HG03095 (cell line): ENCODE data around the gene ATP5ME.
A peak's percentile ranks its signal among the peaks of the same experiment; 100 is the strongest.
"Not testable (repeated sequence)": the region's sequence is repeated elsewhere in the genome, so short reads cannot be mapped to it uniquely, and the experiment has no call there.

Experiments
- ATAC-seq: cut with Tn5 transposase; IDR thresholded peaks from one replicate; pipeline ENCODE4 v1.9.1; 2021; ENCODE audit warnings: moderate library complexity; ENCODE audit not compliant: unreplicated experiment

The ATP5ME gene

GRCh38 chr4:671769-672168, 2.3 kb downstream of the ATP5ME start:
- no peak for ATAC-seq

DNA sequence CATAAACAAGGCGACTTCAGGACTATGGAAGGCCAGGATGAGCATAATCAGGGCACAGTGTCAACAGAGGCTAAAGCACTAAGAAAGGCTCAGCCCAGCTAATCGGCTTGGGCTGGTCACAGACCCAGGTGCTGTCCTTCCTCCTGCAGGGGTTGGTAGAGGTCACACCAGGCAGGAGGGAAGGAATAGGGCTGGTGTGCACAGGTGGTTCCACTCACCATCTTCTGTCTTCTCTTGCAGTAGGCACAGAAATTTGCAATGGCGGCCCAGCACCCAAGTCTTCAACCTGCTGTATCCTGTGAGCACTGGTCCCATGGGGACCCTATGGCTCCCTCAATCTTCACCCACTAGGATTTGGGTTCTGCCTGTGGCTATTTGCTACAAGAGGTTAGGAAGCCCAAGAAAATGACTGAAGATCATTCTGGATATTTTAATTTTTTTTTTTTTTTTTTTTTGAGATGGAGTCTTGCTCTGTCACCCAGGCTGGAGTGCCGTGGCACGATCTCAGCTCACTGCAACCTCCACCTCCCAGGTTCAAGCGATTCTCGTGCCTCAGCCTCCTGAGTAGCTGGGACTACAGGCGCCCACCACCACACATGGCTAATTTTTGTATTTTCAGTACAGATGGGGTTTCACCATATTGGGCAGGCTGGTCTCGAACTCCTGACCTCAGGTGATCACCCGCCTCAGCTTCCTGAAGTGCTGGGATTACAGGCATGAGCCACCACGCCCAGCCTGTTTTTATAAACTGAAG, 4.1 kb downstream of the ATP5ME start:
- ATAC-seq = not testable (repeated sequence)

DNA sequence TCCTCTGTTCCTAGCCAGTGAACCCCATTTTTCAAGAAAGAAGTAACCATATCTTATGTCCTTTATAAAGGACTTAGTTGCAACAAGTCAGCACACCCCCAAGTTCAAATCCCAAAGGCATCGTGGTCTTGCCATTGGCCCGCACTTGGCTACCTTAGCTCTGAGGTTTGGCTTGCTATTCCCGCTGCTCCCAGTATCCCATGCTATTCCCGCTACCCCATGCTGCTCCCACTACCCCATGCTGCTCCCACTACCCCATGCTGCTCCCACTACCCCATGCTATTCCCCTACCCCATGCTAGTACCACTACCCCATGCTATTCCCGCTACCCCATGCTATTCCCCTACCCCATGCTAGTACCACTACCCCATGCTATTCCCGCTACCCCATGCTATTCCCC, 5.9 kb downstream of the ATP5ME start:
- ATAC-seq = not testable (repeated sequence)

DNA sequence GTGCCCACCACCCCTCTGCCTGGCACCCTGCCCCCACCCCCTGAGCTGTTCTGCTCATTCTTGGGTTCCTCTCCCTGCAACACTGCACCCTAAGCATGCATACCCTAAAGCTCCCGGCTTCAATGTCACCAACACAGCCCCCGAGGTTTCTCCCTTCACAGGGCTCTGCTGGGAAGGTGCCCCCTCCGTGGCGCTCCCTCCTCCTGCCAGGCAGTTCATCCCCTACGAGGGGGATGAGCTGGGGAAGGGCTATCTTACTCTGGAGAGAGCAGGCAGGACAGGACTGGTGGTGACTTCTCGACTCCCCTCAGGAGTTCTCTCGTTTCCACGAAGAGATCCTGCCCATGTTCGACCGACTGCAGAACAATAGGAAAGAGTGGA, 6.5 kb downstream of the ATP5ME start:
- no peak for ATAC-seq

DNA sequence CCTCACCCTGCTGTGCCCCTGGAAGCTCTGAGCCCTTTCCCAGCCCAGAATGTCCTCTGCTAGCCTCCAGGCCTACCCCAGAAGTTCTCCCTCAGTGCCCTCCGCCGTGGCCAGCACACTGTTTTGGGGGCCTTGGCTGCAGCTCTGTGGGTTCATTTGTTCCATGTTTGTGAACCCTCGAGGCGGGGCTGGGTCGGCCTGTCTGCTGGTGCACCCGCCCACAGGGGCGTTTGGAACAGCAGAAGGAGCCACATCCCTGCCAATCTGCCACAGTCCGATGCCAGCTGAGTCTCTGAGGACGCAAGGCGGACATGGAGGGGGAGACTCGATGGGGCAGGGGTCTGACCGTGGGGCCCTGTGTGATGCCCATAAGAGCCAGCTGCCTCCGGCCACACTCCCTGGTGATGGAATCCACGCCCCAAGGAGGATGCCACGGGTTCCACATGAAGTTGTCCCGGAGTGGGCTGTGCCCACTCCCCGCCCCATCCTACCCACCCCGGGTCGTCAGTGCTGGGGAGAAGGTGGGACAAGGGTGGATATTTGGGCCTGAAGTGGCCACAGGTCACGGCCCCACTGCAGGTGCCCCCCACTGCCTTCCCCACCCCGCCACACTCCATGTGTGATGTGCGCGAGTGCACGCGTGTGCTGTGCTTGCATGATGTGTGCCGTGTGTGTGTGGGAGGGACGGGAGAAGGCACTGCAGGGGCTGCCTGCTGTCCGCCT, 7.1 kb downstream of the ATP5ME start:
- no peak for ATAC-seq

- no peak for ATAC-seq
Observed at GRCh38 chr4:666436-666810, 7.7 kb downstream of the ATP5ME start.

DNA sequence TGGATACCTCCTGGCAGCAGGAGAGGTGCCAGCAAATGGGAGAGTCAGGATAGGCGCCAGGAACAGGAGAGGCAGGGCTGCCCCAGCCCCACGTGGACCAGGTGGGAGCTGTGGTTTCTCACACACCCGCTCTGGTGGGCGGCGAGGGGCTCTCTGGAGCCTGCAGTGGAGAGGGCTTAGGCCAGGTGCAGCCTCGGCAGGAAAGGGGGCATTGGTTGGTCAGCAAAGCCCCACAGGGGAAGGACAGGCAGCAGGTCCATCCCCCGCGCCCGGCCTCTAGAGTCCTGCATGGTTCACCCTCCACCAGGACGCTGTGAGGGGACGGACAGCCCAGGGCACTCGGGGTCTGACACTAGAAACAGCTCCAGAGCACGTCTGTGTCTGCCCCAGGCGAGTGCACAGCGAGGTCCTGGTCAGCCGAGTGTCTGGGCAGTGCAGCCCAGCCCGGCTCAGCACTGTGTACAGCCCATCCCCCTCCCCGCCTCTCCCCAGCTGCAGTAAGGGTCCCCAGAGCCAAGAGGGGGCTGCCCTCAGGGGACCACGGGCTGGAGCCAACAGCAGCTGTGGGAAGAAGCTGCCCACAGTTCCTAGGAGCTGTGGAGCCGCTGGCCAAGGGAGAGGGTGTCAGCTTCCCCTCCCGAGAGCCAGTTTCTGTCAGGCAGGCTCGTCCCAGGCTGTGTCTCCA, 8.2 kb downstream of the ATP5ME start:
- no peak for ATAC-seq

DNA sequence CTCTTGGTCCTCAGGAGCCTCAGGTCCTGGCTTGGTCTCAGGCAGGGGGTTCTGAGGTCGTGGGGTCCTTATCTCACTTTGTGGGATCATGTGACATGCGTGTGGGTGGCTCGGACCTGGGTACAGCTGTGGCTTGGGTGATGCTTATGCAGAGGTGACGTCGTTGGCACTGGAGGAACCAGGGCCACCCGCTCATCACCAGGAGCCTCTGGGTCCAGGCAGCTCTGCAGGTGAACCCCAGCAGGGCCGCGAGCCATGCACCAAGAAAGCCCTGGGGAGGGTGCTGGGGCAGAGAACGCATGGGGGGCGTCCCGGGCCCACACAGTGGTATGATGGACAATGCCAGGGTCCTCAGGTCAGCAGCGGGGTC, 8.7 kb downstream of the ATP5ME start:
- no peak for ATAC-seq

- ATAC-seq = no peak
Observed at GRCh38 chr4:664713-665231, 9.3 kb downstream of the ATP5ME start.

- peak; percentile 56 for ATAC-seq
Observed at GRCh38 chr4:663438-664428, 10.3 kb downstream of the ATP5ME start.

DNA sequence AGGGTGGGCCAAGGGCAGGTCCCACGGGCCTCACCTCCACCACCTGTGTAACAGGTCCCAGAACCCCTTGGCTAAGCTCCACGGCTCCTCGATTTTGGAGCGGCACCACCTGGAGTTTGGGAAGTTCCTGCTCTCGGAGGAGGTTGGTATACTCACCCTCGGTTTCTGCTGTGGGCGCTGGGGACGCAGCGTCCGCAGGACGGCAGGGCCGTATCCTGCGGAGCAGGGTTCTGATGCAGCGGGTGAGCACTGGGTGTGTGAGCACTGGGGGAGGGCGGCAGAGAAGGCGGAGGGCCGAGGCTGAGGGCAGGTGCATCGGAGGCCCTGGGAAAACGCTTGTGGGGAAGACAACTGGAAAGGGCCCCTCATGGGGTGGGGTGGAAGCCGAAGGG, 11.0 kb downstream of the ATP5ME start:
- no peak for ATAC-seq

DNA sequence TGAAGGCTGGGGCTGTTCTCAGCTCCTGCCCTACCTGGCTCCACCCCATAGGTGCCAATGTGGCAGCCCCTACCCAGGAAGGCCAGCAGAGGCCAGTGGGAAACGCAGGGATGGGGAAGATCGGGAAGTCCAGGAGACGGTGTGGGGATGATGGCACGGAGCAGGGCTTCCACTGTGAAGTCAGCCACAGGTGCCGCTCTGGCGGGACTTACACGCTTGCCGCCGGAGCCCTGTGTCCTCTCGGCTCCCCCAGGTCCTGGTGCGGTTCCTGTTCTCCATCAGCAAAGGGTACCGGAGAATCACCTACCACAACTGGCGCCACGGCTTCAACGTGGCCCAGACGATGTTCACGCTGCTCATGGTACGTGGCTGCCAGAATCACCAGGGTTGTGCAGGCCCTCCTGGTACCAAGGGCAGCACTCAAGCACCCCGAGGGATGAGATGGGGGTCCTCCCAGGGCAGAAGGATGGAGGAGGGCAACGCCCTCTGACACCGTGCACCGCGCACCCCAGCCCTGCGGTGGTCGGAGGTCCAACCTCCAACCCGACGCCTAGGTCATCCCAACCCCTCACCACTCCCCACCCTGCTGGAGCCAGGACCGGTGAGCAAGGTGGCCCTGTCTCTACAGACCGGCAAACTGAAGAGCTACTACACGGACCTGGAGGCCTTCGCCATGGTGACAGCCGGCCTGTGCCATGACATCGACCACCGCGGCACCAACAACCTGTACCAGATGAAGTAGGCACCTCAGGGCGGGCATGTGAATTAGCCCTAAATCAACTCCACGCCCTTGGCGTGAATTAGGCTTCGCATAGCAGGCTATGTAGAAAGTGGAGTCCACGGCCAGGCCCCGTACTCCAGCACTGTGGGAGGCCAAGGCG, 12.0 kb downstream of the ATP5ME start:
- ATAC-seq = no peak

- ATAC-seq = no peak
Observed at GRCh38 chr4:661231-661630, 12.8 kb downstream of the ATP5ME start.

DNA sequence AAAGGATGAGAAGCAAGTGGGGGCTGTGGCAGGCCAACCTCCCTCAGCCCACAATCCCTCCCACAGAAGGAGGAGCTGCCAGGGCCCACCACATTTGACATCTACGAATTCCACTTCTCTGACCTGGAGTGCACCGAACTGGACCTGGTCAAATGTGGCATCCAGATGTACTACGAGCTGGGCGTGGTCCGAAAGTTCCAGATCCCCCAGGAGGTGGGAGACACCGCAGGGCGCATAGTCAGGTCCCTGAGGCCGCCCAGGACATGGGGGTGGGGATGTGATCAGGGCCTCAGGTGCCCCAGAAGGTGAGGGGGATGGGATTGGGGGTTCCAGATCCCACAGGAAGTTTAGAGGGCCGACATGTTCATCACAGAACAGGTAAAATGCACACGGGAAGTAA, 13.7 kb downstream of the ATP5ME start:
- no peak for ATAC-seq

- ATAC-seq = no peak
Observed at GRCh38 chr4:659851-660250, 14.2 kb downstream of the ATP5ME start.

GRCh38 chr4:658681-659667, 15.1 kb downstream of the ATP5ME start:
- ATAC-seq = no peak

GRCh38 chr4:657834-658667, 16.0 kb downstream of the ATP5ME start:
- ATAC-seq = no peak
